Liver (tissue), 9 donors: Measurements from ENCODE around the gene MAT2B. TPM values are rescaled to one million over a fixed set of nuclear protein-coding genes. Genes with fewer than 3 reads are reported as not detected.

Experiments used
- DNase-seq: peaks from one replicate; pipeline ENCODE4 v3.0.0-alpha.2; 2017; ENCODE audit warnings: low spot score
- H3K27ac ChIP-seq, 2 donors: one replicate each; pipeline ENCODE4 v1.7.0; 2013; ENCODE audit warnings: inconsistent platforms in 2 of 2, low read length in 2 of 2, control low read depth in 1 of 2, low read depth in 1 of 2, mild to moderate bottlenecking in 1 of 2
- H3K27me3 ChIP-seq, 4 donors: one replicate each; pipeline versions ENCODE4 v1.6.1 to v1.7.0; 2013; ENCODE audit warnings: low read length in 3 of 4, inconsistent platforms in 1 of 4, mild to moderate bottlenecking in 1 of 4, moderate library complexity in 1 of 4; ENCODE audit not compliant: control insufficient read depth in 4 of 4, insufficient read depth in 4 of 4
- H3K36me3 ChIP-seq, 4 donors: one replicate each; pipeline versions ENCODE4 v1.6.1 to v1.7.0; 2013; ENCODE audit warnings: low read length in 3 of 4, mild to moderate bottlenecking in 3 of 4, low read depth in 1 of 4, moderate library complexity in 1 of 4; ENCODE audit not compliant: control insufficient read depth in 4 of 4, insufficient read depth in 3 of 4
- H3K4me1 ChIP-seq, 4 donors: one replicate each; pipeline versions ENCODE4 v1.6.1 to v1.7.0; 2013; ENCODE audit warnings: low read length in 3 of 4, mild to moderate bottlenecking in 3 of 4, moderate library complexity in 1 of 4; ENCODE audit not compliant: control insufficient read depth in 4 of 4, insufficient read depth in 4 of 4
- H3K4me3 ChIP-seq, 3 donors: one replicate each; pipeline versions ENCODE4 v1.6.1 to v1.7.0; 2013; ENCODE audit warnings: low read length in 3 of 3, control low read depth in 1 of 3, low read depth in 1 of 3, mild to moderate bottlenecking in 1 of 3
- H3K9ac ChIP-seq, 2 donors: one replicate each; pipeline ENCODE4 v1.7.0; 2013; ENCODE audit warnings: low read length in 2 of 2, mild to moderate bottlenecking in 2 of 2, moderate library complexity in 2 of 2, control low read depth in 1 of 2, low read depth in 1 of 2
- H3K9me3 ChIP-seq, 4 donors: one replicate each; pipeline versions ENCODE4 v1.6.1 to v1.7.0; 2013; ENCODE audit warnings: low read length in 3 of 4; ENCODE audit not compliant: control insufficient read depth in 4 of 4
- ATF3 ChIP-seq: IDR thresholded peaks from 2 replicates; pipeline ENCODE4 v1.6.1; 2016; ENCODE audit warnings: antibody characterized with exemption
- FOXA1 ChIP-seq: IDR thresholded peaks from 2 replicates; pipeline ENCODE4 v1.6.1; 2016; ENCODE audit warnings: antibody characterized with exemption
- FOXA2 ChIP-seq: IDR thresholded peaks from 2 replicates; pipeline ENCODE4 v1.6.1; 2016; ENCODE audit warnings: antibody characterized with exemption
- GABPA ChIP-seq, 2 donors: IDR thresholded peaks in 1 of 2; conservative IDR thresholded peaks in 1 of 2; 2 replicates each; pipeline ENCODE4 v1.6.1; 2016; ENCODE audit warnings: antibody characterized with exemption in 2 of 2, mild to moderate bottlenecking in 1 of 2, moderate library complexity in 1 of 2
- HNF4G ChIP-seq: IDR thresholded peaks from 2 replicates; pipeline ENCODE4 v1.6.1; 2016; ENCODE audit warnings: antibody characterized with exemption
- MAX ChIP-seq: IDR thresholded peaks from 2 replicates; pipeline ENCODE4 v1.6.1; 2016; ENCODE audit warnings: antibody characterized with exemption
- NR2F2 ChIP-seq: IDR thresholded peaks from 2 replicates; pipeline ENCODE4 v1.6.1; 2016; ENCODE audit warnings: antibody characterized with exemption
- RAD21 ChIP-seq, 2 donors: IDR thresholded peaks; 2 replicates each; pipeline ENCODE4 v1.6.1; 2016; ENCODE audit warnings: antibody characterized with exemption in 2 of 2, mild to moderate bottlenecking in 2 of 2
- REST ChIP-seq: IDR thresholded peaks from 2 replicates; pipeline ENCODE4 v1.6.1; 2016; ENCODE audit warnings: antibody characterized with exemption, mild to moderate bottlenecking
- RXRA ChIP-seq, 2 donors: IDR thresholded peaks; 2 replicates each; pipeline ENCODE4 v1.6.1; 2017 to 2018; ENCODE audit warnings: antibody characterized with exemption in 2 of 2, mild to moderate bottlenecking in 1 of 2
- SP1 ChIP-seq: IDR thresholded peaks from 2 replicates; pipeline ENCODE4 v1.6.1; 2018; ENCODE audit warnings: antibody characterized with exemption, mild to moderate bottlenecking
- TAF1 ChIP-seq: conservative IDR thresholded peaks from 2 replicates; pipeline ENCODE4 v1.6.1; 2016; ENCODE audit warnings: antibody characterized with exemption, mild to moderate bottlenecking
- YY1 ChIP-seq: IDR thresholded peaks from 2 replicates; pipeline ENCODE4 v1.6.1; 2016; ENCODE audit warnings: antibody characterized with exemption, mild to moderate bottlenecking
- ZBTB33 ChIP-seq: IDR thresholded peaks from 2 replicates; pipeline ENCODE4 v1.6.1; 2016; ENCODE audit warnings: antibody characterized with exemption
- WGBS: extraction: QIAGEN DNeasy Blood & Tissue Kit; methylation state at CpG from one replicate; pipeline ENCODE4 v1.1.7; 2013; 5-methylcytosine and 5-hydroxymethylcytosine counted together
- polyA plus RNA-seq, 2 donors: library from polyadenylated mRNA; stranded (reverse) in 1 of 2; unstranded in 1 of 2; fragments of 200-250 nt in 1 of 2; fragments of >200 nt in 1 of 2; fragmentation: Nextera tagmentation in 1 of 2; extraction: Ambion mirVana in 1 of 2; gene quantifications; one replicate each; pipeline versions ENCODE4 v1.2.1 to v1.2.3, GENCODE V29; 2013 to 2015
- total RNA-seq, 2 donors: library from RNA; depleted of rRNA; stranded (reverse); fragments of >200 nt; gene quantifications; one replicate each; pipeline ENCODE4 v1.2.3, GENCODE V29; 2014
- TF ChIP-seq, protein P1 (sequence below): fragments of 150-350 bp; IDR thresholded peaks from 2 replicates; pipeline ENCODE4 v1.5.1; 2017; ENCODE audit warnings: improper control_type of control experiment, low read depth, low read length; ENCODE audit not compliant: missing input control
- donor health status: healthy.
- donor health status: healthy.
- donor health status: healthy.
- donor health status: healthy.
- donor health status: healthy.

The MAT2B gene
- total and polyA plus RNA-seq, 4 donors: 21.3 to 41.3 (median 25.0) TPM

GRCh38 chr5:163544041-163544440 lies 38.6 kb downstream of the MAT2B start:
- Histone ChIP-seq H3K9ac (no peak overlapping the region), H3K4me1 (no peaks in the 10 kb centered on the region), H3K9me3 (no peaks in the 10 kb centered on the region), H3K27ac (no peak overlapping the region), H3K36me3 (no peaks in the 10 kb centered on the region), H3K27me3 (peaks cover 0 to 6% (median 0%) of the 10 kb centered on the region in 4 donors), H3K4me3 (no peak overlapping the region)
- no peak for DNase-seq
- TF ChIP-seq REST (no peak), NR2F2 (no peak), FOXA1 (no peak), SP1 (no peak), GABPA (IDR thresholded peaks at IDR 0.05 in 1 of 2, conservative IDR thresholded peaks at IDR 0.05 in 1 of 2) (no peak)
- TF ChIP-seq, protein P1, sequence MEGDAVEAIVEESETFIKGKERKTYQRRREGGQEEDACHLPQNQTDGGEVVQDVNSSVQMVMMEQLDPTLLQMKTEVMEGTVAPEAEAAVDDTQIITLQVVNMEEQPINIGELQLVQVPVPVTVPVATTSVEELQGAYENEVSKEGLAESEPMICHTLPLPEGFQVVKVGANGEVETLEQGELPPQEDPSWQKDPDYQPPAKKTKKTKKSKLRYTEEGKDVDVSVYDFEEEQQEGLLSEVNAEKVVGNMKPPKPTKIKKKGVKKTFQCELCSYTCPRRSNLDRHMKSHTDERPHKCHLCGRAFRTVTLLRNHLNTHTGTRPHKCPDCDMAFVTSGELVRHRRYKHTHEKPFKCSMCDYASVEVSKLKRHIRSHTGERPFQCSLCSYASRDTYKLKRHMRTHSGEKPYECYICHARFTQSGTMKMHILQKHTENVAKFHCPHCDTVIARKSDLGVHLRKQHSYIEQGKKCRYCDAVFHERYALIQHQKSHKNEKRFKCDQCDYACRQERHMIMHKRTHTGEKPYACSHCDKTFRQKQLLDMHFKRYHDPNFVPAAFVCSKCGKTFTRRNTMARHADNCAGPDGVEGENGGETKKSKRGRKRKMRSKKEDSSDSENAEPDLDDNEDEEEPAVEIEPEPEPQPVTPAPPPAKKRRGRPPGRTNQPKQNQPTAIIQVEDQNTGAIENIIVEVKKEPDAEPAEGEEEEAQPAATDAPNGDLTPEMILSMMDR: no peak
- WGBS: 73% methylated on average over 4 of the region's 4 CpGs

GRCh38 chr5:163544836-163545235 lies 39.4 kb downstream of the MAT2B start:
- H3K9me3 ChIP-seq: no peaks in the 10 kb centered on the region
- DNase-seq: no peak
- 94% methylated on average over 4 of the region's 4 CpGs for WGBS
- H3K27ac ChIP-seq: no peak overlapping the region
- H3K4me1 ChIP-seq: no peaks in the 10 kb centered on the region
- peaks cover 0 to 6% (median 0%) of the 10 kb centered on the region in 4 donors for H3K27me3 ChIP-seq
- no peaks in the 10 kb centered on the region for H3K36me3 ChIP-seq
- TF ChIP-seq ATF3 (no peak), RXRA (IDR thresholded peaks at IDR 0.05) (no peak), YY1 (no peak), MAX (no peak), HNF4G (no peak), GABPA (IDR thresholded peaks at IDR 0.05 in 1 of 2, conservative IDR thresholded peaks at IDR 0.05 in 1 of 2) (no peak), FOXA1 (no peak), FOXA2 (no peak), NR2F2 (no peak), RAD21 (IDR thresholded peaks at IDR 0.05) (no peak), REST (no peak), SP1 (no peak), TAF1 (no peak), ZBTB33 (no peak)
- TF ChIP-seq, protein P1: no peak
- H3K4me3 ChIP-seq: no peak overlapping the region
- no peak overlapping the region for H3K9ac ChIP-seq
